Colonic mucosa (tissue), 4 donors: ENCODE measurements around the gene CDK13. TPM values are rescaled to one million over a fixed set of nuclear protein-coding genes. Genes with fewer than 3 reads are reported as not detected.
"Not testable (repeated sequence)": the region's sequence is repeated elsewhere in the genome, so short reads cannot be mapped to it uniquely, and the experiment has no call there.

ENCODE experiments used
- DNase-seq: peaks from one replicate; pipeline ENCODE4 v3.0.0-alpha.2; 2020
- H3K27ac ChIP-seq: fragments of 200-600 bp; one replicate; pipeline ENCODE4 v1.8.0; 2021
- H3K27me3 ChIP-seq: fragments of 200-600 bp; one replicate; pipeline ENCODE4 v1.8.0; 2021
- H3K36me3 ChIP-seq: fragments of 200-600 bp; one replicate; pipeline ENCODE4 v1.8.0; 2021
- H3K4me1 ChIP-seq: fragments of 200-600 bp; one replicate; pipeline ENCODE4 v1.8.0; 2021; ENCODE audit warnings: mild to moderate bottlenecking
- H3K4me3 ChIP-seq: fragments of 200-600 bp; one replicate; pipeline ENCODE4 v1.8.0; 2021
- H3K9ac ChIP-seq, 2 donors: one replicate each; pipeline ENCODE4 v1.7.0; 2013; ENCODE audit warnings: control low read depth in 2 of 2, low read depth in 2 of 2, low read length in 2 of 2
- H3K9me3 ChIP-seq: fragments of 200-600 bp; one replicate; pipeline ENCODE4 v1.8.0; 2021
- intact Hi-C: fragments of 100-400 bp; cut with DNase I; formaldehyde crosslinking; loops from one replicate; pipeline ENCODE4 v1.14.1; 2022
- total RNA-seq, 2 donors: library from RNA; stranded (reverse); fragmentation: NEBNext Ultra II Directional in 1 of 2; extraction: Animal tissue kit (Norgen Biotek cat#: 25700) in 1 of 2; gene quantifications; one replicate each; pipeline ENCODE4 v1.2.1, GENCODE V29; 2021
- TF ChIP-seq, protein P1 (sequence below): fragments of 200-600 bp; IDR thresholded peaks from one replicate; pipeline ENCODE4 v1.8.0; 2022; ENCODE audit warnings: antibody characterized with exemption, mild to moderate bottlenecking
- donor health status: healthy.
- donor health status: DM: no; HTN: no; CAD: no.
- donor health status: DM: no; HTN: no; CAD: no.

Gene CDK13
- total RNA-seq, 2 donors from 2014 or later: 42.3 to 45.2 TPM

DNA sequence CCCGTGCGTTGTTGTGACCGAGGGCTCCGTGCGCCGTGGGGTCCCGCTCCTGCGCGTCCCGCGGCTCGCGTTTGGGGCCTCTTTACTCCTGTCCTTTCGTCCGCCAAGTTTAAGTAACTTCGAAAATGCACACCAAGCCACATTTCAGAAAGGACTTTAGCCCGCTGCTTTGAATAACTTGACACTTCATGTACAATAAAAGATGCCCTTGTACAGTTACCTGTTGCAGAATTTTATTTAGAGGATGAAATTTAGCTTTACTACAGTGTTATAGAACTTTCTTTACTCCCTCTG lies 185.2 kb downstream of the CDK13 start:
- DNase-seq: peak; percentile 31
- intact Hi-C loops: no loop called here
- Histone ChIP-seq H3K36me3 (no peaks in the 10 kb centered on the region), H3K4me3 (peak overlapping the region; percentile 93), H3K4me1 (no peaks in the 10 kb centered on the region), H3K9me3 (no peaks in the 10 kb centered on the region), H3K9ac (peak overlapping the region; percentile 92 to 97), H3K27ac (peak overlapping the region; percentile 89), H3K27me3 (no peaks in the 10 kb centered on the region)
- TF ChIP-seq, protein P1, sequence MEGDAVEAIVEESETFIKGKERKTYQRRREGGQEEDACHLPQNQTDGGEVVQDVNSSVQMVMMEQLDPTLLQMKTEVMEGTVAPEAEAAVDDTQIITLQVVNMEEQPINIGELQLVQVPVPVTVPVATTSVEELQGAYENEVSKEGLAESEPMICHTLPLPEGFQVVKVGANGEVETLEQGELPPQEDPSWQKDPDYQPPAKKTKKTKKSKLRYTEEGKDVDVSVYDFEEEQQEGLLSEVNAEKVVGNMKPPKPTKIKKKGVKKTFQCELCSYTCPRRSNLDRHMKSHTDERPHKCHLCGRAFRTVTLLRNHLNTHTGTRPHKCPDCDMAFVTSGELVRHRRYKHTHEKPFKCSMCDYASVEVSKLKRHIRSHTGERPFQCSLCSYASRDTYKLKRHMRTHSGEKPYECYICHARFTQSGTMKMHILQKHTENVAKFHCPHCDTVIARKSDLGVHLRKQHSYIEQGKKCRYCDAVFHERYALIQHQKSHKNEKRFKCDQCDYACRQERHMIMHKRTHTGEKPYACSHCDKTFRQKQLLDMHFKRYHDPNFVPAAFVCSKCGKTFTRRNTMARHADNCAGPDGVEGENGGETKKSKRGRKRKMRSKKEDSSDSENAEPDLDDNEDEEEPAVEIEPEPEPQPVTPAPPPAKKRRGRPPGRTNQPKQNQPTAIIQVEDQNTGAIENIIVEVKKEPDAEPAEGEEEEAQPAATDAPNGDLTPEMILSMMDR: no peak

DNA sequence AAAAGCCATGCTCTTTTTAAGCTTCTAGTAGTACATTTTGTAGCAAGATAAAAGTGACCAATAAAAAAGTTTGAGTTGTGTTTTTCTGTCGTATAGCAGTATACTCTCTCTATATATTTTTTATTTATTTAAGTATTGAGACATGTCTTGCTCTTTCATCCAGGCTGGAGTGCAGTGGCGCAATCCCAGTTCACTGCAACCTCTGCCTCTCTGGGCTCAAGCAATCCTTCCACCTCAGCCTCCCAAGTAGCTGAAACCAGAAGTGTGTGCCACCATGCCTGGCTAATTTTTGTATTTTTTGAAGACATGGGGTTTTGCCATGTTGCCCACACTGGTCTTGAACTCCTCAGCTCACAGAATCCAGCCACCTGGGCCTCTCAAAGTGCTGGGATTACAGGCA lies 187.5 kb downstream of the CDK13 start:
- no peaks in the 10 kb centered on the region for H3K4me1 ChIP-seq
- no peaks in the 10 kb centered on the region for H3K27me3 ChIP-seq
- no peaks in the 10 kb centered on the region for H3K36me3 ChIP-seq
- TF ChIP-seq, protein P1: no peak
- H3K4me3 ChIP-seq: no peak overlapping the region
- H3K27ac ChIP-seq: no peak overlapping the region
- intact Hi-C loops: no loop called here
- no peak overlapping the region for H3K9ac ChIP-seq
- H3K9me3 ChIP-seq: no peaks in the 10 kb centered on the region
- no peak for DNase-seq

DNA sequence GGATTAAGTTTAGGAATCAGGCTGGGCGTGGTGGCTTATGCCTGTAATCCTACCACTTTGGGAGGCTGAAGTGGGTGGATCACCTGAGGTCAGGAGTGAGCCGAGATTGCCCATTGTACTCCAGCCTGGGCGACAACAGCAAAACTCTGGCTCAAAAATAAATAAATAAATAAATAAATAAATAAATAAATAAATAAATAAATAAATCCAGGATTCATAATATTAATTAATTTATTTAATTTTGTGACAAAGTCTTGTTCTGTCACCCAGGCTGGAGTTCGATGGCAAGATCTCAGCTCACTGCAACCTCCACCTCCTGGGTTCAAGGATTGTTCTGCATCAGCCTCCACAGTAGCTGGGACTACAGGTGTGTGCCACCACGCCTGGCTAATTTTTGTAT lies 188.9 kb downstream of the CDK13 start:
- Histone ChIP-seq H3K27ac (no peak overlapping the region), H3K36me3 (no peaks in the 10 kb centered on the region), H3K9ac (no peak overlapping the region), H3K27me3 (no peaks in the 10 kb centered on the region), H3K4me1 (no peaks in the 10 kb centered on the region), H3K4me3 (no peak overlapping the region), H3K9me3 (no peaks in the 10 kb centered on the region)
- TF ChIP-seq, protein P1: no peak
- DNase-seq: no peak
- intact Hi-C loops: no loop called here

DNA sequence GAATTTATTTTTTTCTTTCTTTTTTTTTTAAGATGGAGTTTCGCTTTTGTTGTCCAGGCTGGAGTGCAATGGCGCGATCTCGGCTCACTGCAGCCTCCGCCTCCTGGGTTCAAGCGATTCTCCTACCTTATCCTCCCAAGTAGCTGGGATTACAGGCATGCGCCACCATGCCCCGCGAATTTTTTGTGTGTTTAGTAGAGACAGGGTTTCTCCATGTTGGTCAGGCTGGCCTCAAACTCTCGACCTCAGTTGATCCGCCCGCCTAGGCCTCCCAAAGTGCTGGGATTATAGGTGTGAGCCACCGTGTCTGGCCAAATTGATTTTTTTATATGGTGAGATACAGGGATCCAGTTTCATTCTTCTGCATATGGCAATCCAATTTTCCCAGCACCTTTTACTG lies 189.8 kb downstream of the CDK13 start:
- H3K9ac ChIP-seq, intact Hi-C loops, H3K36me3 ChIP-seq: not testable (repeated sequence)

DNA sequence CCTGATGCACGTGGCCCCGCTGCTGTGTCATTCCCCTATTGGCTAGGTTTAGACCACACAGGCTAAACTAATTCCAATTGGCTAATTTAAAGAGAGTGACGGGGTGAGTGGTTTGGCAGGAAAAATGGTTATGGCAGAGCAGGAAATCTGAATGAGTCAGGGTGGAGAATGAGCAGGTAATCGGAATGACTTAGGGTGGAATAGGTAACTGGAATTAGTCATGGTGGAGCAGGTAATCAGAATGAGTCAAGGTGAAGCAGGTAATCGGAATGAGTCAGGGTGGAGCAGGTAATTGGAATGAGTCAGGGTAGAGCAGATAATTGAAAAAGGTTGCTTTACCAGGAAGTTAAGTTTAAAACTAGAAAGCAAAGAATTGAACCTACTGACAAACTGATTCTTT lies 191.9 kb downstream of the CDK13 start:
- DNase-seq: not testable (repeated sequence)

More for the DNA sequence above, 189.8 kb downstream of the CDK13 start:
- not testable (repeated sequence) for H3K4me1 ChIP-seq, H3K27me3 ChIP-seq, H3K9me3 ChIP-seq, H3K27ac ChIP-seq, H3K4me3 ChIP-seq, DNase-seq

DNA sequence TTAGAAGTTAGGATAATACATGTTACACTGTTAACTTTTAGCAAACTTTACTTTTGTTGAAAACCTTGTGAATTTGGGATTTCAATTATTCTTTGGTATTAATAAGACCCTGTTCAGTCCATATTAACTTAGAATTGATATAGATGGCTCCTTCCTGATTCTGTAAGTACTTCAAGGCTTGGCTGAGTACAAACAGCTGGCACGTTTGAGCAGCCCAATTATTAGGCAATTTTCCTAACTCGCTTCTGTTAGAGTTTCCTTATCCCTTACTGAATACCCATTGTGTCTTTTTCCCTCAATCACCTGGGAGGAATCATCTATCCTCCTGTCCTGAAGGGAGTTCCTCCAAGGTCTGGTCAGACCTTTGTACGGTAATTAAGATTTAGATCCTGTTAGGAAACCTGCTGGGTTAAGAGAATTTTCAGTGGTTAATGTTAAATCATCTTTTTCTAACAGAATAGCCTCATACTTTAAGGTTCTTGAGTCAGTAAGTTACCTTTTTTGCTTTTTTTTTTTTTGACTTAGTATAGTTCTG lies 195.6 kb downstream of the CDK13 start:
- H3K27me3 ChIP-seq, DNase-seq, H3K9ac ChIP-seq, H3K36me3 ChIP-seq, intact Hi-C loops, H3K9me3 ChIP-seq, H3K4me1 ChIP-seq, H3K4me3 ChIP-seq: not testable (repeated sequence)
- H3K27ac ChIP-seq: peak overlapping the region; percentile 55

More for the DNA sequence above, 191.9 kb downstream of the CDK13 start:
- H3K36me3 ChIP-seq, intact Hi-C loops, H3K9me3 ChIP-seq, H3K4me1 ChIP-seq, H3K4me3 ChIP-seq, H3K9ac ChIP-seq, H3K27me3 ChIP-seq: not testable (repeated sequence)
- peak overlapping the region; percentile 29 for H3K27ac ChIP-seq

DNA sequence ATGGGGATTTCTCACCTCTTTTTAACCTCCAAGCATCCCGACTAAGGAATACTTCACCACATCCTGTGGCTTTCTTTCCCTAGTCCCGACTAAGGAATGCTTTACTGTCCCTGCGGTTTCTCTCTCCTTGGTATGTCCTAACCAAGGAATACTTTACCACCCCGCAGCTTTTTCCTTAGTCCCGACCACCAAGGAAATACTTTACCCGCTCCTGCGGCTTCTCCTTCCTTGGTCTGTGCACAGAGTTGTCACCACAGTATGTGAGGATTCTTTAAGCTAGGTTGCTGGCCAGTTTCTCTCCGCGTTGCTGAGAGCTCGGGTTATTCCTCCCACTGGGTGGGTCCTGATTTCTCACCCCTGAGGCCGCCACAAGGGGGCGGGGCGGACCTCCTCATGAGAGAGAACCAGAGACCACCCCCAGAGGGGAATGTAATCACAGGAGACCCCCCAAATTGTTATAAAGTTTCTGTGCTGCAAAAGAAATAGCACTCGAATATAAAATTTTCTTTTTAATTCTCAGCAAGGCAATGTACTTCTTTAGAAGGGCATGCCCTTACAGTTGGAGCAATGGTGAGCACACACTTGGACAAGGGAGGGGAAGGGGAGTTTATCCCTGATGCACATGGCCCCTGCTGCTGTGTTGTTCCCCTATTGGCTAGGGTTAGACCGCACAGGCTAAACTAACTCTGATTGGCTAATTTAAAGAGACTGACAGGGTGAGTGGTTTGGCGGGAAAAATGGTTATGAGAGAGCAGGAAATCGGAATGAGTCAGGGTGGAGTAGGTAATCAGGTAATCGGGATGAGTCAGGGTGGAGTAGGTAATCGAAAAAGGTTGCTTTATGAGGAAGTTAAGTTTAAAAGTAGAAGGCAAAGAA lies 197.6 kb downstream of the CDK13 start:
- H3K9ac ChIP-seq: no peak overlapping the region
- H3K4me1 ChIP-seq: no peaks in the 10 kb centered on the region
- H3K9me3 ChIP-seq: no peaks in the 10 kb centered on the region
- no peak overlapping the region for H3K27ac ChIP-seq
- H3K27me3 ChIP-seq: no peaks in the 10 kb centered on the region
- intact Hi-C loops: no loop called here
- TF ChIP-seq, protein P1: no peak
- no peaks in the 10 kb centered on the region for H3K36me3 ChIP-seq
- H3K4me3 ChIP-seq: no peak overlapping the region
- no peak for DNase-seq

DNA sequence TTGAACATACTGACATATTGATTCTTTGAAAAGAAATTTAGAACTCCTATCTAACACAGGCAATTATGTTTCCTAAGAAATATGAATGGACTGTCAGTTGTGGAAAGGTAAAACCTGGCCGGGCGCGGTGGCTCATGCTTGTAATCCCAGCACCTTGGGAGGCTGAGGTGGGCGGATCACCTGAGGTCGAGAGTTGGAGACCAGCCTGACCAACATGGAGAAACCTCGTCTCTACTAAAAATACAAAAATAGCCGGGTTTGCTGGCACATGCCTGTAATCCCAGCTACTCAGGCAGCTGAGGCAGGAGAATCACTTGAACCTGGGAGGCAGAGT lies 198.2 kb downstream of the CDK13 start:
- H3K36me3 ChIP-seq, intact Hi-C loops, H3K9ac ChIP-seq, H3K4me1 ChIP-seq, DNase-seq, H3K27me3 ChIP-seq, H3K27ac ChIP-seq, H3K9me3 ChIP-seq, H3K4me3 ChIP-seq: not testable (repeated sequence)
